ENCODE data around the gene ZSCAN16. TPM values are rescaled to one million over a fixed set of nuclear protein-coding genes. Genes with fewer than 3 reads are reported as not detected.

Gene ZSCAN16
- total and polyA plus RNA-seq, 8 donors, result 3.0 to 12.0 (median 10.2) TPM

DNA sequence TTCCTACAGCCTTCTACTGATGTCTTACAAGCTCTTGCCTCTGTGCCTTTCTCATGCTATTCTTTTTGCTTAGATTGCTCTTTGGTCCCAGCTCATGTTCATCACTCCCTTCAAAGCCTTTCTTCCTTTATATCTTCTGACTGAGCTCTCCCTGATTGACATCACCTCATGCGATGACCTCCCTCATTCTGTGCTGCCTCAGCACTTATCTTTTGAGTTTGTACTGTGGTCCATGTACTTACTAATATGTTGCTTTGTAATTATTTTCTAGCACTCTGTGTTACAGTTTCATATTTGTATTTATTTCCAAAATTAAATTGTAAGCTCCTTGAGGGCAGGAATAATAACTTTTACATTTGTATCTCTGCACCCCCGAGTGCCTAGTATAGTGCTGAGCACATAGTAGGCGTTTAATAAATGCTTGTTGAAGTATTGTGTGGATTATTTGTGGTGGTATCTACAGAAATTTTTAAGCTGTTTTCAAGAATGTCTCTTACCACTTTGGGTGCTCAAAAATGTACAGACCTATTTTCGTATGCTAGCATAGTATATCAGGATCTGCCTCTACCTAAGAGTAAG lies 34.7 kb downstream of the ZSCAN16 start:
- no peaks in the 10 kb centered on the region for H3K9me3 ChIP-seq
- TF ChIP-seq, protein P1, sequence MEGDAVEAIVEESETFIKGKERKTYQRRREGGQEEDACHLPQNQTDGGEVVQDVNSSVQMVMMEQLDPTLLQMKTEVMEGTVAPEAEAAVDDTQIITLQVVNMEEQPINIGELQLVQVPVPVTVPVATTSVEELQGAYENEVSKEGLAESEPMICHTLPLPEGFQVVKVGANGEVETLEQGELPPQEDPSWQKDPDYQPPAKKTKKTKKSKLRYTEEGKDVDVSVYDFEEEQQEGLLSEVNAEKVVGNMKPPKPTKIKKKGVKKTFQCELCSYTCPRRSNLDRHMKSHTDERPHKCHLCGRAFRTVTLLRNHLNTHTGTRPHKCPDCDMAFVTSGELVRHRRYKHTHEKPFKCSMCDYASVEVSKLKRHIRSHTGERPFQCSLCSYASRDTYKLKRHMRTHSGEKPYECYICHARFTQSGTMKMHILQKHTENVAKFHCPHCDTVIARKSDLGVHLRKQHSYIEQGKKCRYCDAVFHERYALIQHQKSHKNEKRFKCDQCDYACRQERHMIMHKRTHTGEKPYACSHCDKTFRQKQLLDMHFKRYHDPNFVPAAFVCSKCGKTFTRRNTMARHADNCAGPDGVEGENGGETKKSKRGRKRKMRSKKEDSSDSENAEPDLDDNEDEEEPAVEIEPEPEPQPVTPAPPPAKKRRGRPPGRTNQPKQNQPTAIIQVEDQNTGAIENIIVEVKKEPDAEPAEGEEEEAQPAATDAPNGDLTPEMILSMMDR (IDR thresholded peaks at IDR 0.05), result no peak
- ATAC-seq (no peak), DNase-seq (no peak)
- no peaks in the 10 kb centered on the region for H3K27me3 ChIP-seq
- H3K4me3 ChIP-seq, result no peak overlapping the region
- H3K36me3 ChIP-seq, result peaks cover 4 to 39% of the 10 kb centered on the region in 2 donors
- H3K27ac ChIP-seq, result no peak overlapping the region
- intact Hi-C loops (cut with DNase I), result no loop called here
- peaks cover 7% of the 10 kb centered on the region in 2 donors for H3K4me1 ChIP-seq

DNA sequence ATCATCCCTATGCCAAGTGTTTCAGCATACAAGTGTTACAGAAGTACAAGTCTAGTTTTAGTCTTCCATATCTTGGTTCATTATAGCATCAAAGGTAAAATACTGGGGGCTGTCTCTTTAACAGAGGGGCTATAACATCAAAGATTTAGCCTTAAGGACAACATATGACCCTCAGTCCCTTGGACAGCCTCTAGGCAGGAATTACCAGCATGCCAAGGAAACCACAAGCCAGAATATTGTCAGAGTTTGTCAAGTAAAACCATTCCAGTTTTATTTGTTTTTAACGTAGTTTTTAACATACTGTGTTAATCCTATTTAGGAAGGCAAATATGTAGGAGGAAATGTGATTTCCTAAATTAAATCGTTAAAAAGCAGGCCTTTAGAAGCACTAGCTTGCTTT lies 35.8 kb downstream of the ZSCAN16 start:
- ATAC-seq (no peak), DNase-seq (no peak)
- Histone ChIP-seq H3K4me3 (no peak overlapping the region), H3K4me1 (peaks cover 7% of the 10 kb centered on the region in 2 donors), H3K27ac (no peak overlapping the region), H3K27me3 (no peaks in the 10 kb centered on the region), H3K9me3 (no peaks in the 10 kb centered on the region), H3K36me3 (peaks cover 4 to 28% of the 10 kb centered on the region in 2 donors)
- TF ChIP-seq, protein P1 (IDR thresholded peaks at IDR 0.05), result no peak
- intact Hi-C loops (cut with DNase I), result no loop called here

- TF ChIP-seq, protein P1 (IDR thresholded peaks at IDR 0.05), result no peak
- peak overlapping the region; percentile 40 to 45 for H3K4me3 ChIP-seq
- H3K36me3 ChIP-seq, result peaks cover 3 to 15% of the 10 kb centered on the region in 2 donors
- H3K27ac ChIP-seq, result peak overlapping the region in 1 of 2 donors; percentile 61
- peak; percentile 98 for ATAC-seq
- peaks cover 7% of the 10 kb centered on the region in 2 donors for H3K4me1 ChIP-seq
- H3K9me3 ChIP-seq, result no peaks in the 10 kb centered on the region
- DNase-seq, result peak; percentile 30 to 94 (median 72)
- H3K27me3 ChIP-seq, result no peaks in the 10 kb centered on the region
- intact Hi-C loops (cut with DNase I), result no loop called here
Observed at GRCh38 chr6:28161410-28162079, 37.1 kb downstream of the ZSCAN16 start.

DNA sequence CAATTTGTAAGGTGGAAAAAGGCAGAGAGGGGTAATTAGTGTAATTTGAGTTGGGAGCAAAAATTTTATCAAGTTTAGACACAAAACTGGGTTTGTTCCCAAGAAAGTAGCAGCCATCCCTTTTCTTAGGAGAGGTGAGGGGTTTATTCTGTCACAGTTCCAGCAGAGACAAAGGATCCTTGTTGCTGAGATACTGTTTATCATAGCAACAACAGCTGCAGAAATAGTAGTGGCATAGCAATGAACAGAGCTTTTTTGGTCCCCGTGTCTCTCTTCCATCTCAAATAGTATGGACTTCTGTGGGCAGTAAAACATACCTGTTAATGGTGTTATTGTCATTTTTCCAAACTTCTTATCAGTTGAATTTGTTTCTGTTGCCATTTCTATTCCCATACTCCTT lies 41.2 kb downstream of the ZSCAN16 start:
- Histone ChIP-seq H3K4me3 (no peak overlapping the region), H3K9me3 (no peaks in the 10 kb centered on the region), H3K27me3 (no peaks in the 10 kb centered on the region), H3K36me3 (no peaks in the 10 kb centered on the region), H3K27ac (no peak overlapping the region), H3K4me1 (peaks cover 7% of the 10 kb centered on the region in 2 donors)
- DNase-seq, result no peak
- TF ChIP-seq, protein P1 (IDR thresholded peaks at IDR 0.05), result no peak
- intact Hi-C loops (cut with DNase I), result no loop called here
- ATAC-seq, result no peak

GRCh38 chr6:28167068-28167467 lies 42.7 kb downstream of the ZSCAN16 start:
- Histone ChIP-seq H3K27ac (no peak overlapping the region), H3K4me3 (no peak overlapping the region), H3K27me3 (no peaks in the 10 kb centered on the region), H3K4me1 (peaks cover 2 to 3% of the 10 kb centered on the region in 2 donors), H3K36me3 (no peaks in the 10 kb centered on the region), H3K9me3 (no peaks in the 10 kb centered on the region)
- no peak for DNase-seq
- TF ChIP-seq, protein P1 (IDR thresholded peaks at IDR 0.05), result no peak
- intact Hi-C loops (cut with DNase I), result no loop called here
- ATAC-seq, result no peak

All from left lung (tissue), 10 donors.